Subcutaneous adipose tissue (tissue), 4 donors: ENCODE data around the gene FAM47B. TPM values are rescaled to one million over a fixed set of nuclear protein-coding genes. Genes with fewer than 3 reads are reported as not detected.

Experiments
- total RNA-seq, 4 donors: library from RNA; depleted of rRNA; stranded (reverse); fragments of >200 nt; gene quantifications; one replicate each; pipeline ENCODE4 v1.1.0, GENCODE V29; 2016
- TF ChIP-seq, protein P1 (sequence below): fragments of 450-650 bp; IDR thresholded peaks from one replicate; pipeline ENCODE4 v1.5.1; 2016; ENCODE audit warnings: low read depth, mild to moderate bottlenecking, control low read depth, antibody characterized with exemption, moderate library complexity

The FAM47B gene
- total RNA-seq, 4 donors from 2014 or later, result not detected

DNA sequence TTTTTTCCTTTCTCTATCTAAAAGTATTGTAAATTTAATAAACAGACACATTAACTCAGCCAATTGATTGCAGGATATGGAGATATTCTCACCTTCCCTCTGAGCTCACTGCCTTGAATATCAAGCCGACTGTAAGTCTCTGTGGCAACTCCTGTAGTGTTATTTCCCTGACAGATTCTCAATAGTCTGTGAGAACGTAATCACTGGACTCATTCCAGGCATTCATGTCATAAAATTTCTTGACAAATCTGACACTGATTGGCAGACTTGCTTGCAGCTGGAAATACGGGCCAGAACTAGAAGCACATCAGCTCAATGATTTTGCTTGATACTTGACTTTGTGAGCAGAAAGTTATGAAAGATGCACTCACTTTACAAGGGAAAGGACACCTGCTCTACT, 29.6 kb downstream of the FAM47B start:
- TF ChIP-seq, protein P1, sequence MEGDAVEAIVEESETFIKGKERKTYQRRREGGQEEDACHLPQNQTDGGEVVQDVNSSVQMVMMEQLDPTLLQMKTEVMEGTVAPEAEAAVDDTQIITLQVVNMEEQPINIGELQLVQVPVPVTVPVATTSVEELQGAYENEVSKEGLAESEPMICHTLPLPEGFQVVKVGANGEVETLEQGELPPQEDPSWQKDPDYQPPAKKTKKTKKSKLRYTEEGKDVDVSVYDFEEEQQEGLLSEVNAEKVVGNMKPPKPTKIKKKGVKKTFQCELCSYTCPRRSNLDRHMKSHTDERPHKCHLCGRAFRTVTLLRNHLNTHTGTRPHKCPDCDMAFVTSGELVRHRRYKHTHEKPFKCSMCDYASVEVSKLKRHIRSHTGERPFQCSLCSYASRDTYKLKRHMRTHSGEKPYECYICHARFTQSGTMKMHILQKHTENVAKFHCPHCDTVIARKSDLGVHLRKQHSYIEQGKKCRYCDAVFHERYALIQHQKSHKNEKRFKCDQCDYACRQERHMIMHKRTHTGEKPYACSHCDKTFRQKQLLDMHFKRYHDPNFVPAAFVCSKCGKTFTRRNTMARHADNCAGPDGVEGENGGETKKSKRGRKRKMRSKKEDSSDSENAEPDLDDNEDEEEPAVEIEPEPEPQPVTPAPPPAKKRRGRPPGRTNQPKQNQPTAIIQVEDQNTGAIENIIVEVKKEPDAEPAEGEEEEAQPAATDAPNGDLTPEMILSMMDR, result no peak

DNA sequence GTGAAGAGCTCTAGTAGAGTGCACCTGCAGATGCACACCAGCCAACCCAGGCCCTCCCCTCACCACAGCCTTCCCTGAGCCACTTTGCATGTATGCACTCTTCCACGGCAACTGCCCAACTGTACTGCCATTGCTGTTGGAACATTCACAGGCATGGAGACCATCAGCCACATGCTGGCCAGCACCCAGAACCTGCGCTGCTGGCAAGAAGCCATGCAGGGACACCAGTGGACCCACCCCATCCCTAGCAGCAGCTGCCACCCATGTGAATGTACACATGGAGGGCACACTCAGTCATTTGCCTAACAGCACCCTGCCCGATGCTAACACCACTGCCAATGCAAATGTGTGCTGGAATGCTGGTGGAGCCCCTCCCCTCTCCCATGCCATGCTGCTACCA, 35.6 kb downstream of the FAM47B start:
- TF ChIP-seq, protein P1, result no peak

DNA sequence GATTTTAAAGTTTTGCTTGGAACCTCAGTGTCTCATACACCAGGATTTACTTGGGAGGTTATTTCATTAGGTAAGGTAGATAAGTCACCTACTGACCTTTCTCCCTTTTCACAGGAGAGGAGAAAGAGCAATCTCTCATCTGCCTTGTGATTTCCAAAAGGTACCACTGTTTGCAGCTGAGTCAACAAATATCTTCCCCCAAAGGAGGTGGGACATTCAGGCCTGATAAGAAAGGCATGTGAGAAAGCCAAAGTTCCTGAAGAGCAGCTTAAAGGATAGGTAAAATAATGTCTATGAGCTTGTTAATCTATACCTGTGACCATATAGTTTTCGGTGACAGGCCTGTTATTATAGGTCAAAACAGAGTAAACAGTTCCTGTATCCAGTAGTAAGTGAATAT, 45.0 kb downstream of the FAM47B start:
- TF ChIP-seq, protein P1, result no peak
